ENCODE data around the gene ALDH1L1. TPM values are rescaled to one million over a fixed set of nuclear protein-coding genes. Genes with fewer than 3 reads are reported as not detected.

The ALDH1L1 gene
- total RNA-seq, 2 experiments from 2014 or later: not detected

DNA sequence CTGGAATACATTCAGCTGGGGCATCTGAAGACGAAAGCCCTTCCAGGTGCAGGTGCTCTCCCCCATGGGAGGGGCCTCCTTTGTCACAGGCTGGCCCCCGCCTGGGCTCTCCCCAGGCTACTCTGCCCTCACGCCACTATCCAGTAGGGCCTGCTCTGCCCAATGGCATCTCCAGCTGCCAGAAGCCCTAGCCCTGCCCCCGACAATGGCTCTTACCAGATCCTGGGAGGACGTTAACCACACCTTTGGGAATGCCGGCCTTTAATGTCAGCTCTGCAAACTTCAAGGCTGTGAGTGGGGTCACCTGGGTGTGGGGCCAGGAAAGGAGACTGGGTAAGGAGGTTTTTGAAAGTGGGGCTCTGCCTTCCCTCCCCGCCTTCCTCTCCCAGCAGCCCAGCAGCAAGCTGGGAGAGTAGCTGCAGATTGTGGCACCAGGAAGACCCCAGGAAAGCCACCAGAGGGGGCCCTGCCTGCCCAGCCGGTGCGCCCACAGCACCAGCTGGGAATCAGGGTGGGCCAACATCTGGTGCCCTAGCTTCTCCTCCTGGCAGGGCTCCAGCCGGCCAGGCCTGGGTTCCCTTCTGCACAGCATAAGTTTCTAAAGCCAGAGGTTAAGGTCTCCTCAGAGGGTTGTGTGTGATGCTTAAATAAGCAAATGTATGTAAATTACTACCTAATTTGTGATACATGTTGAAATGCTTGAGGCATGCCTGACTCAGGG, 56.1 kb downstream of the ALDH1L1 start:
- H3K36me3 ChIP-seq (ENCODE audit: insufficient read depth, low read length): no peaks in the 10 kb centered on the region
- no peaks in the 10 kb centered on the region for H3K4me1 ChIP-seq (ENCODE audit: insufficient read depth, low read length)
- H3K27me3 Mint-ChIP-seq: no peaks in the 10 kb centered on the region
- CTCF ChIA-PET: no interaction called here
- TF ChIP-seq, protein P1, sequence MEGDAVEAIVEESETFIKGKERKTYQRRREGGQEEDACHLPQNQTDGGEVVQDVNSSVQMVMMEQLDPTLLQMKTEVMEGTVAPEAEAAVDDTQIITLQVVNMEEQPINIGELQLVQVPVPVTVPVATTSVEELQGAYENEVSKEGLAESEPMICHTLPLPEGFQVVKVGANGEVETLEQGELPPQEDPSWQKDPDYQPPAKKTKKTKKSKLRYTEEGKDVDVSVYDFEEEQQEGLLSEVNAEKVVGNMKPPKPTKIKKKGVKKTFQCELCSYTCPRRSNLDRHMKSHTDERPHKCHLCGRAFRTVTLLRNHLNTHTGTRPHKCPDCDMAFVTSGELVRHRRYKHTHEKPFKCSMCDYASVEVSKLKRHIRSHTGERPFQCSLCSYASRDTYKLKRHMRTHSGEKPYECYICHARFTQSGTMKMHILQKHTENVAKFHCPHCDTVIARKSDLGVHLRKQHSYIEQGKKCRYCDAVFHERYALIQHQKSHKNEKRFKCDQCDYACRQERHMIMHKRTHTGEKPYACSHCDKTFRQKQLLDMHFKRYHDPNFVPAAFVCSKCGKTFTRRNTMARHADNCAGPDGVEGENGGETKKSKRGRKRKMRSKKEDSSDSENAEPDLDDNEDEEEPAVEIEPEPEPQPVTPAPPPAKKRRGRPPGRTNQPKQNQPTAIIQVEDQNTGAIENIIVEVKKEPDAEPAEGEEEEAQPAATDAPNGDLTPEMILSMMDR (IDR thresholded peaks at IDR 0.05): no peak
- DNase-seq (peak in 1 of 14 experiments; percentile 26), ATAC-seq (ENCODE audit: poor library complexity) (no peak)
- POLR2A ChIA-PET: no interaction called here
- no peak overlapping the region for H3K4me3 Mint-ChIP-seq
- H3K4me1 Mint-ChIP-seq (ENCODE audit: low read depth): no peaks in the 10 kb centered on the region
- H3K27ac ChIP-seq (ENCODE audit: low read depth in 1 of 2, low read length in 2 of 2): no peak overlapping the region
- no peak overlapping the region for H3K27ac Mint-ChIP-seq
- no peaks in the 10 kb centered on the region for H3K9me3 ChIP-seq (ENCODE audit: control insufficient read depth in 1 of 2, insufficient read depth in 1 of 2, low read length in 2 of 2)
- no peak overlapping the region for H3K4me3 ChIP-seq (ENCODE audit: low read length)
- intact Hi-C loops (cut with DNase I, micrococcal nuclease): no loop called here
- no peaks in the 10 kb centered on the region for H3K36me3 Mint-ChIP-seq (ENCODE audit: low read depth)
- no peaks in the 10 kb centered on the region for H3K9me3 Mint-ChIP-seq
- no peaks in the 10 kb centered on the region for H3K27me3 ChIP-seq (ENCODE audit: control insufficient read depth in 1 of 2, insufficient read depth in 2 of 2, low read length in 2 of 2)

DNA sequence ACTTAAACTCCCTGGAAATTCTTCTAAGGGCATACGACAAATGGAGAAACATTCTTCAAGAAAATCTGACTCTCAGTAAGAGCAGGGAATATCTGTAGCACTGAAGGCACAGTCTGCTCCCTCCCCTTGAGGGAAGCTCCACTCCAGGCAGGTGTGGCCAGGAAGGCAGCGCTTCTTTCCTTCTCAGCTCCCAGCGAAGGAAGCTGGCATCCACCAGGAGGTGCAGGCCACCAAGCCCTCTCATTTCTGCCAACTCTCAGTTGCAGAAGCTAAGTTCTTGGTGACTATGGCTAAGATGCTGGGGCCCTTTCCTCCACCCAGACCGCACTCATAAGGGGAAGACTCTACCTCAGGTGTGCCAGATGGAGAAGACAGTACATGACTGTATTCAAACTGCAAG, 58.8 kb downstream of the ALDH1L1 start:
- intact Hi-C loops (cut with DNase I, micrococcal nuclease): no loop called here
- Histone ChIP-seq H3K4me3 (ENCODE audit: low read length) (no peak overlapping the region), H3K9me3 (ENCODE audit: control insufficient read depth in 1 of 2, insufficient read depth in 1 of 2, low read length in 2 of 2) (no peaks in the 10 kb centered on the region), H3K27me3 (ENCODE audit: control insufficient read depth in 1 of 2, insufficient read depth in 2 of 2, low read length in 2 of 2) (no peaks in the 10 kb centered on the region), H3K36me3 (ENCODE audit: insufficient read depth, low read length) (no peaks in the 10 kb centered on the region), H3K4me1 (ENCODE audit: insufficient read depth, low read length) (no peaks in the 10 kb centered on the region), H3K27ac (ENCODE audit: low read depth in 1 of 2, low read length in 2 of 2) (no peak overlapping the region)
- Mint-ChIP-seq H3K27me3 (no peaks in the 10 kb centered on the region), H3K36me3 (ENCODE audit: low read depth) (no peaks in the 10 kb centered on the region), H3K27ac (no peak overlapping the region), H3K9me3 (no peaks in the 10 kb centered on the region), H3K4me3 (no peak overlapping the region), H3K4me1 (ENCODE audit: low read depth) (no peaks in the 10 kb centered on the region)
- ChIA-PET POLR2A (no interaction called here), CTCF (interaction anchor here (0.6 kb wide), 1 partner anchor 734 kb away, joined by 3 read pairs; no protein-coding TSS in a partner anchor)
- DNase-seq (peak in 1 of 14 experiments; percentile 12), ATAC-seq (ENCODE audit: poor library complexity) (no peak)
- TF ChIP-seq, protein P1 (IDR thresholded peaks at IDR 0.05): no peak

DNA sequence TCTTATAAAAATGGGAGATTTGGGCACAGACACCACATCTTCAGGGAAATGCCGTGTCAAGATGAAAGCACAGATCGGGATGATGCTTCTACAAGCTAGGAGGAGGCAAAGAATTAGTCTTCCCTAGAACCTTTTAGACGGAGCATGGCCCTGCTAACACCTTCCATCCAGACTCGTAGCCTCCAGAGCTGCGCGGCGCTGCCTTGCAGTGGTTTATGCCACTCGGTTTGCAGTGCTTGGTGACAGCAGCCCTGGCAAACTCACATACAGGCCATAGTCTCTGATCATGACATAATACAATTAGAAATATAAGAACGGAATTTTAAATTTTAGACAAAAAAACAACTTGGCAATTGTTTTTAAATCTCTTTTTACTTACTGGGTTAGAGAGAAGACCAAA, 59.3 kb downstream of the ALDH1L1 start:
- TF ChIP-seq, protein P1 (IDR thresholded peaks at IDR 0.05): no peak
- no peaks in the 10 kb centered on the region for H3K36me3 Mint-ChIP-seq (ENCODE audit: low read depth)
- no peaks in the 10 kb centered on the region for H3K9me3 Mint-ChIP-seq
- DNase-seq (no peak), ATAC-seq (ENCODE audit: poor library complexity) (no peak)
- ChIA-PET CTCF (no interaction called here), POLR2A (no interaction called here)
- Histone ChIP-seq H3K27ac (ENCODE audit: low read depth in 1 of 2, low read length in 2 of 2) (no peak overlapping the region), H3K36me3 (ENCODE audit: insufficient read depth, low read length) (no peaks in the 10 kb centered on the region), H3K4me3 (ENCODE audit: low read length) (no peak overlapping the region), H3K9me3 (ENCODE audit: control insufficient read depth in 1 of 2, insufficient read depth in 1 of 2, low read length in 2 of 2) (no peaks in the 10 kb centered on the region), H3K4me1 (ENCODE audit: insufficient read depth, low read length) (no peaks in the 10 kb centered on the region), H3K27me3 (ENCODE audit: control insufficient read depth in 1 of 2, insufficient read depth in 2 of 2, low read length in 2 of 2) (no peaks in the 10 kb centered on the region)
- intact Hi-C loops (cut with DNase I, micrococcal nuclease): no loop called here
- H3K27me3 Mint-ChIP-seq: no peaks in the 10 kb centered on the region
- no peak overlapping the region for H3K4me3 Mint-ChIP-seq
- no peaks in the 10 kb centered on the region for H3K4me1 Mint-ChIP-seq (ENCODE audit: low read depth)
- no peak overlapping the region for H3K27ac Mint-ChIP-seq

Measured in CD4-positive, alpha-beta T cell (primary cell).